ENCODE results near the gene TPPP.

Gene TPPP

GRCh38 chr5:640461-641330 is 52.5 kb downstream of the TPPP start:
- H3K4me3 ChIP-seq (ENCODE audit: low read depth, low read length), result no peak overlapping the region
- no peak for TF ChIP-seq CTCF (conservative IDR thresholded peaks at IDR 0.05; ENCODE audit: low read depth, low read length)
- DNase-seq (ENCODE audit: low read depth), result no peak

- no peak overlapping the region for H3K4me3 ChIP-seq (ENCODE audit: low read depth, low read length)
- no peak for DNase-seq (ENCODE audit: low read depth)
- no peak for TF ChIP-seq CTCF (conservative IDR thresholded peaks at IDR 0.05; ENCODE audit: low read depth, low read length)
Measured at GRCh38 chr5:639584-640213, 53.5 kb downstream of the TPPP start.

GRCh38 chr5:639253-639530 is 54.0 kb downstream of the TPPP start:
- no peak for TF ChIP-seq CTCF (conservative IDR thresholded peaks at IDR 0.05; ENCODE audit: low read depth, low read length)
- H3K4me3 ChIP-seq (ENCODE audit: low read depth, low read length), result no peak overlapping the region
- no peak for DNase-seq (ENCODE audit: low read depth)

DNA sequence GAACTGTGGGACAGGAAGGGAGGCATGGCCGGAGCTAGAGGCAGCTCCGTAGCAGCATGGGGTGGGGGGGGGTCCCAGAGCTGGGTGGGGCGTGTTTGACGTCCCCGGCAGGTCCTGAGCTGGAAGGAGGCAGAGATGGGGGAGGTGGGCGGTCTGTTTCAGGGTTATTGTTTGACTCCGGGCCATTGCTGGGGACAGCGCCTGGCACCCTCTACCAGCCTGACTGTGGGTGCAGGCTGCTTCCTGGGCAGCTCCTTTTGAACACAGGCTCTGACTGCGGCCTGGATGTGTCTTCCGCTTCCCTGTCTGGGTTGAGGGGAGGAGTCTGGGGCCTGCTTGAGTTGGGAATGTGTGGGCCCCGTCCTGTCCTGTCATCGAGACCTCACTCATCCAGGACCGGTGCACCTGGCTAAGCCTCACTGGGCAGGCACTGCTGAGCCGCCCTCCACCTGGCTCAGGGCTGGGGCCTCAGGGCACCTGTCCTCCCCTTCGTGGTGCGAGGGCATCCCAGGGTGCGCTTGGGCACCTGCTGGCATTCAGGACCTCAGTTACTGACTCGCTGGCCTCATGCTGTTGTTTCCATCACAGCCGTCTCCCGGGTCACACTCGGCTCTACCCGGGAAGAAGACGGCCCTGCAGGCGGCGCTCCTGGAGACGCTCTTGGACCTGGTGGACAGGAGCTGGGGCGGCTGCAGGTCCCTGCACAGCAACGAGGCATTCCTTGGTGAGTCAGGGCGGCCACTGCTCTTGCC is 54.5 kb downstream of the TPPP start:
- no peak for DNase-seq (ENCODE audit: low read depth)

GRCh38 chr5:637581-638450 is 55.3 kb downstream of the TPPP start:
- TF ChIP-seq CTCF (conservative IDR thresholded peaks at IDR 0.05; ENCODE audit: low read depth, low read length), result no peak
- H3K4me3 ChIP-seq (ENCODE audit: low read depth, low read length), result no peak overlapping the region
- no peak for DNase-seq (ENCODE audit: low read depth)

More for the DNA sequence above, 54.5 kb downstream of the TPPP start:
- H3K4me3 ChIP-seq (ENCODE audit: low read depth, low read length), result no peak overlapping the region
- no peak for TF ChIP-seq CTCF (conservative IDR thresholded peaks at IDR 0.05; ENCODE audit: low read depth, low read length)

DNA sequence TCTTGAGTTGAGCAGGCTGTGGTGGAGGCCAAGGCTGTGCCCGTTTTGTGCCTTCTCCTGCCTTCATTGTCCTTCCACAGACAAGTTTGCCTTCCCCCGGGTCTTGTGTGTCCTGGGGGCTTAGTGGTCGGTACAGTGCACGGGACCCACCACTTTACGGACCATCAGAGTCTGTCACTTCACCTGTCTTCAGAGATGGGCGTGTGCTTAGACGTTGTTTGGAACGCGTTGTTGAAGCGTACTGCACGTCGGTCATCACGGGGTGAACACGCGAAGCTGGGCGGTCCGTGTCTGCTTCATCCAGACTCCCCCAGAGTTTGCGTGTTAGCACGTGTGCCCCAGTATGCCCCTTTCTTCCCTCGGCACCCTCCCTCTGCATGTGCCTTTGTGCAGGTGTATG is 56.2 kb downstream of the TPPP start:
- DNase-seq (ENCODE audit: low read depth), result no peak
- H3K4me3 ChIP-seq (ENCODE audit: low read depth, low read length), result no peak overlapping the region
- no peak for TF ChIP-seq CTCF (conservative IDR thresholded peaks at IDR 0.05; ENCODE audit: low read depth, low read length)
